ENCODE results near the gene SLC66A1. TPM values are rescaled to one million over a fixed set of nuclear protein-coding genes. Genes with fewer than 3 reads are reported as not detected.

The SLC66A1 gene
- total RNA-seq, 2 donors from 2014 or later: 24.4 to 49.6 TPM

DNA sequence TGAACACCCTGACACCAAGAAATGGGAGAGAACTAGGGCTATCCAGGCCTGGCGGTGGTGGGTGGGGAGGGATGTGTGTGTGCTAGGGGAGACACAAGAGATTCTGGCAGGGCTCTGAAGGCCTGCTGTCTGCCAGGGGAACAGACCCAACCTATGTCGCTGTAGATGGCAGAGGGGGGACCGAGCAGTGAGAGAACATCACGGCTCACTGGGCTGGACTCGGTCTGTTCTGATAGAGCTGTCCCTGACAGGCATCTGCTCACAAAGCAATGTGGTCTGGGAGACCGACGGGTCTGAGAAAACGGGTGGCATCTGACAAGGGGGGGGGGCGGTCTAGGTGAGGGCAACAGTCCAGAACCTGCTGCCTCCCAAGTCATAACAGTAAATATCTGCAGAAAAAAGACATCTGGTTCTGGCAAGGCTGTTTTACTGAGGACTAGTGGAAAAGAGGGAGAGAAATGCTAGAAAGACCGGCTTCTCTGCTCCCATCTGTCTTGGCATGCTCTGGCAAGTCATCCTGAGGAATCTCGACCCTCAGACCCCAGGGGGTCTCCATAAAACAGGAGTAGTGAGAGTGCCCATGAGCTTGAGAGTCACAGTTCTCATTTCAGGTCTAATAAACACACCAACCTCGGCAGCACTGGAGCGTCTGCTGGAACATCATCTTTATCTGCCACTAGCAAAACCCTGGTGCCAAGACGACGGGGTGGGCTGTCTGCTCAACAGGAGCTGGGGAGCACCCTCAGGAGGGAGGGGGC is 36.5 kb downstream of the SLC66A1 start:
- Histone ChIP-seq H3K9me3 (no peaks in the 10 kb centered on the region), H3K27ac (peak overlapping the region; percentile 53 to 66), H3K36me3 (no peaks in the 10 kb centered on the region), H3K27me3 (replicated peaks; ENCODE audit: insufficient read depth) (no peaks in the 10 kb centered on the region), H3K4me1 (replicated peaks) (peaks cover 27% of the 10 kb centered on the region), H3K4me3 (no peak overlapping the region)
- intact Hi-C loops (cut with DNase I): no loop called here
- 27% methylated on average over 14 of the region's 15 CpGs for WGBS
- TF ChIP-seq POLR2A (IDR thresholded peaks at IDR 0.05) (no peak), CTCF (IDR thresholded peaks at IDR 0.05) (no peak), POLR2AphosphoS5 (IDR thresholded peaks at IDR 0.05) (no peak)
- DNase-seq (ENCODE audit: low spot score): no peak

GRCh38 chr1:19349999-19350398 is 37.9 kb downstream of the SLC66A1 start:
- Histone ChIP-seq H3K9me3 (no peaks in the 10 kb centered on the region), H3K27me3 (replicated peaks; ENCODE audit: insufficient read depth) (no peaks in the 10 kb centered on the region), H3K4me1 (replicated peaks) (peaks cover 41% of the 10 kb centered on the region), H3K27ac (peak overlapping the region; percentile 53 to 66), H3K4me3 (no peak overlapping the region), H3K36me3 (no peaks in the 10 kb centered on the region)
- 57% methylated on average over 17 of the region's 17 CpGs for WGBS
- TF ChIP-seq POLR2AphosphoS5 (IDR thresholded peaks at IDR 0.05): no peak
- TF ChIP-seq POLR2A (IDR thresholded peaks at IDR 0.05): no peak
- no peak for DNase-seq (ENCODE audit: low spot score)
- intact Hi-C loops (cut with DNase I): no loop called here

- Histone ChIP-seq H3K4me3 (no peak overlapping the region), H3K36me3 (no peaks in the 10 kb centered on the region), H3K27me3 (replicated peaks; ENCODE audit: insufficient read depth) (no peaks in the 10 kb centered on the region), H3K9me3 (no peaks in the 10 kb centered on the region), H3K27ac (peak overlapping the region in 1 of 2 donors; percentile 66), H3K4me1 (replicated peaks) (peaks cover 42% of the 10 kb centered on the region)
- intact Hi-C loops (cut with DNase I): no loop called here
- DNase-seq (ENCODE audit: low spot score): no peak
- WGBS: 84% methylated on average over 5 of the region's 5 CpGs
- TF ChIP-seq POLR2AphosphoS5 (IDR thresholded peaks at IDR 0.05): no peak
- TF ChIP-seq POLR2A (IDR thresholded peaks at IDR 0.05): no peak
- no peak for TF ChIP-seq CTCF (IDR thresholded peaks at IDR 0.05)
These were observed 38.4 kb downstream of the SLC66A1 start for GRCh38 chr1:19350566-19350965.

- H3K27me3 ChIP-seq (replicated peaks; ENCODE audit: insufficient read depth): no peaks in the 10 kb centered on the region
- no peak for TF ChIP-seq POLR2AphosphoS5 (IDR thresholded peaks at IDR 0.05)
- TF ChIP-seq POLR2A (IDR thresholded peaks at IDR 0.05): no peak
- no peaks in the 10 kb centered on the region for H3K36me3 ChIP-seq
- no peak overlapping the region for H3K4me3 ChIP-seq
- H3K9me3 ChIP-seq: no peaks in the 10 kb centered on the region
- no peak for DNase-seq (ENCODE audit: low spot score)
- peak overlapping the region; percentile 52 to 77 for H3K27ac ChIP-seq
- H3K4me1 ChIP-seq (replicated peaks): peaks cover 42% of the 10 kb centered on the region
- intact Hi-C loops (cut with DNase I): no loop called here
- 63% methylated on average over 5 of the region's 10 CpGs for WGBS
These were observed 39.7 kb downstream of the SLC66A1 start for GRCh38 chr1:19351873-19352272.

GRCh38 chr1:19352839-19353238 is 40.7 kb downstream of the SLC66A1 start:
- H3K27me3 ChIP-seq (replicated peaks; ENCODE audit: insufficient read depth): no peaks in the 10 kb centered on the region
- TF ChIP-seq CTCF (IDR thresholded peaks at IDR 0.05) (no peak), POLR2A (IDR thresholded peaks at IDR 0.05) (no peak), POLR2AphosphoS5 (IDR thresholded peaks at IDR 0.05) (no peak)
- WGBS: 61% methylated on average over 14 of the region's 14 CpGs
- H3K27ac ChIP-seq: peak overlapping the region; percentile 52 to 77
- H3K9me3 ChIP-seq: no peaks in the 10 kb centered on the region
- H3K4me1 ChIP-seq (replicated peaks): peaks cover 42% of the 10 kb centered on the region
- H3K4me3 ChIP-seq: no peak overlapping the region
- no peaks in the 10 kb centered on the region for H3K36me3 ChIP-seq
- intact Hi-C loops (cut with DNase I): no loop called here
- DNase-seq (ENCODE audit: low spot score): no peak

DNA sequence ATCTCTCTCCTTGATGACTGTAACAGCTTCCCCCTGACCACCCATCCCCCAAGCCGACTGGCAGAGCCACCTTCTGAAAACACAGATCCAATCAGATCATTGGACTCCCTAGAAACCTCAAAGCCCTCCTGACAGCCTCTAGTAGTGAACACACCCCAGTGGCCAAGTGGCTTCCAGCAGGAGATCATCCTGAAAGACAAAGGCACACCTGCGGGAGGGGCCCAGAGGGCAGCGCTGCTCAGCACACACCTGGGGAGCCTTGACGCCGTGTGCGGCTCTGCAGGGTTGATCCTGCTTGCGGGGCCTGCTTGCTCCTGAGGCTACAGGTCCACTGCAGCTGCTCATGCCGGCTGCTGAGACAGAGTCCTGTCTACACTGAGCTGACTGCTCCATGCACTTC is 41.5 kb downstream of the SLC66A1 start:
- Histone ChIP-seq H3K36me3 (no peaks in the 10 kb centered on the region), H3K27me3 (replicated peaks; ENCODE audit: insufficient read depth) (no peaks in the 10 kb centered on the region), H3K27ac (peak overlapping the region; percentile 52 to 77), H3K9me3 (no peaks in the 10 kb centered on the region), H3K4me3 (no peak overlapping the region), H3K4me1 (replicated peaks) (peaks cover 37% of the 10 kb centered on the region)
- intact Hi-C loops (cut with DNase I): no loop called here
- TF ChIP-seq CTCF (IDR thresholded peaks at IDR 0.05) (no peak), POLR2AphosphoS5 (IDR thresholded peaks at IDR 0.05) (no peak), POLR2A (IDR thresholded peaks at IDR 0.05) (no peak)
- no peak for DNase-seq (ENCODE audit: low spot score)
- 34% methylated on average over 7 of the region's 8 CpGs for WGBS

Measured in prostate gland (tissue), 2 donors.